C4-2B (cell line): ENCODE measurements around the gene LYST.

Experiments
- H3K27ac ChIP-seq: fragments of 450-650 bp; 2 replicates; pipeline ENCODE4 v1.5.1; 2017
- ZFX ChIP-seq: fragments of 450-650 bp; IDR thresholded peaks from 2 replicates; pipeline ENCODE4 v1.6.1; 2017
- TF ChIP-seq, protein P1 (sequence below): fragments of 450-650 bp; conservative IDR thresholded peaks from 2 replicates; pipeline ENCODE4 v1.5.1; 2017; ENCODE audit warnings: mild to moderate bottlenecking

LYST gene

DNA sequence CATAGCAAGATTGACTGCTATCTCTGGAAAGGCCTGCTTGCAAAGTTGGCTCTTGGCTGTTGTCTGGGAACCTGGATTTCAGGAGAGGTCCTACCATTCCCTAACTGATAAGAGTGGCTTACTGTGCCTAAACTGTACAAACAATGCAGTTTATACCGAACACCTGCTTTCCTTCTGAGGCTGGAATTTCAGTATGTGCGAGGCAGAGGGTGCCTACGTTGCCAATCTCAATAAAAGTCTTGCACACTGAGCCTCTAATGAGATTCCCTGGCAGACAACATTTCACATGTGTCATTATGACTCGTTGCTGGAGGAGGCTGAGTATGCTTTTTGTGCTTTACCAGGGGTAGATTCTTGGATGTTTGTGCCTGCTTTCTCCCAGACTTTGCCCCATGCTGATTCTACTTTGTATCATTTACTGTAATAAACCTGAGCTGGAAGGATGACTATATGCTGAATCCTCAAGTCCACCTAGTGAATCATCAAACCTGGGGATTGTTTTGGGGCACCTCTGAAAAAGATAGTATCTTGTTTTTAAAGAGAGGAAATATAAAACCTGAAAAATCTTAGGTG, 158.2 kb downstream of the LYST start:
- H3K27ac ChIP-seq = no peak overlapping the region
- TF ChIP-seq, protein P1, sequence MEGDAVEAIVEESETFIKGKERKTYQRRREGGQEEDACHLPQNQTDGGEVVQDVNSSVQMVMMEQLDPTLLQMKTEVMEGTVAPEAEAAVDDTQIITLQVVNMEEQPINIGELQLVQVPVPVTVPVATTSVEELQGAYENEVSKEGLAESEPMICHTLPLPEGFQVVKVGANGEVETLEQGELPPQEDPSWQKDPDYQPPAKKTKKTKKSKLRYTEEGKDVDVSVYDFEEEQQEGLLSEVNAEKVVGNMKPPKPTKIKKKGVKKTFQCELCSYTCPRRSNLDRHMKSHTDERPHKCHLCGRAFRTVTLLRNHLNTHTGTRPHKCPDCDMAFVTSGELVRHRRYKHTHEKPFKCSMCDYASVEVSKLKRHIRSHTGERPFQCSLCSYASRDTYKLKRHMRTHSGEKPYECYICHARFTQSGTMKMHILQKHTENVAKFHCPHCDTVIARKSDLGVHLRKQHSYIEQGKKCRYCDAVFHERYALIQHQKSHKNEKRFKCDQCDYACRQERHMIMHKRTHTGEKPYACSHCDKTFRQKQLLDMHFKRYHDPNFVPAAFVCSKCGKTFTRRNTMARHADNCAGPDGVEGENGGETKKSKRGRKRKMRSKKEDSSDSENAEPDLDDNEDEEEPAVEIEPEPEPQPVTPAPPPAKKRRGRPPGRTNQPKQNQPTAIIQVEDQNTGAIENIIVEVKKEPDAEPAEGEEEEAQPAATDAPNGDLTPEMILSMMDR = no peak
- TF ChIP-seq ZFX = no peak

GRCh38 chr1:235703506-235703905, 163.2 kb downstream of the LYST start:
- TF ChIP-seq ZFX = no peak
- TF ChIP-seq, protein P1 = no peak
- H3K27ac ChIP-seq = no peak overlapping the region

DNA sequence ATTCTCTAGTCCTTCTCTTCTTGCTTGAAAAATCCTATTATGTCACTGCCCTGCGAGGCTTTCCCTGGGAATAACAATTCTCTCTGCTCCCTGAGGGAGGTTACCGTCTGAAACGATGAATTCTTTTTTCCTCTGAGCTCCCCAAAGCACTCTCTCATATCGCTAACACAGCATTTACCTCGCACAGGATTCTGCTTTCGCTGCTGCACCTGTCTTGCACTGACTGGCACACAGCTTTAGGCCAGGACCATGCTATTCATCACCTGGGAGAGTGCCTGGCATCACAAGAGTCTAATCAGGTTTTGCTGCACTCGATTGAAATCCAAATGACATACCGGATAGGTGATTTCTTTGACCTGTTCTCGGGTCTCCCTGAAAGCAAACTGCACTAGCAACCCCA, 164.3 kb downstream of the LYST start:
- no peak overlapping the region for H3K27ac ChIP-seq
- no peak for TF ChIP-seq ZFX
- TF ChIP-seq, protein P1 = no peak

DNA sequence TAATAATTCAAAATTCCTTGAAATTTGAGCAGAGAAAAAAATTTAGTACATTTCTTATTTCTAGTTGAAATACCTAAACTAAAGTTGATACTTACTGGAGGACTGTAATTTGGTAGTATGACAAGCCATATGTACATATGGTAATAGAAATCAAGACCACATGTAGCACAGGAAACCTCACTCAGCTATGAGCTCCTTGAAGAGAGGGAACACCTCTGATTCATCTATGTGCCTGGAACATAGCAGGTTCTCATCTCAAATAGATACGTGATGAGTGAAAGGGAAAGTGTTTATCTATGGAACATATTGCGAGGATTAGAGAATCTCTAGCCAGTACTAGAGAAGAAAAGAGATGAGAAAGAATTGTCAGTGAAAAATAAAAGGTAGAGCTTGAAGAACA, 169.2 kb downstream of the LYST start:
- TF ChIP-seq ZFX = no peak
- TF ChIP-seq, protein P1 = no peak
- no peak overlapping the region for H3K27ac ChIP-seq

DNA sequence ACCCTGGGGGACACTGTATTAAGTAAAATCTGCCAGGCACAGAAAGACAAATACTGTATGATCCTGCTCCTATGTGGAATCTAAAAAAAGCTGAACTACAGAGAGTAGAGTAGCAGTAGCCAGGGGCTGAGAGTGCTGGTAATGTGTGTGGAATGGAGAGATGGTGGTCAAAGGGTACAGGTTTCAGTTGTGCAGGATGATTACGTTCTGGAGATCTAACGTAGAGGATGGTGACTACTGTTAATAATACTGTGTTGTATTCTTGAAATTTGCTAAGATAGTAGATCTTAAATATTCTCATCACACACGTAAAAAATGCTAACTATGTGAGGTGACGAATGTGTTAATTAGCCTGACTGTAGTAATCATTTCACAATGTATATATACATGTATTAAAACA, 177.3 kb downstream of the LYST start:
- H3K27ac ChIP-seq = no peak overlapping the region
- TF ChIP-seq, protein P1 = no peak
- no peak for TF ChIP-seq ZFX

GRCh38 chr1:235688096-235688495, 178.6 kb downstream of the LYST start:
- no peak overlapping the region for H3K27ac ChIP-seq
- TF ChIP-seq, protein P1 = no peak
- no peak for TF ChIP-seq ZFX

GRCh38 chr1:235683653-235684052, 183.1 kb downstream of the LYST start:
- no peak for TF ChIP-seq ZFX
- TF ChIP-seq, protein P1 = no peak
- H3K27ac ChIP-seq = no peak overlapping the region
